GM12878 (cell line): Measurements from ENCODE around the gene ZNF644.

Experiments
- CEBPB ChIP-seq, 2 experiments: fragments of 150-350 bp in 1 of 2; IDR thresholded peaks; 2 replicates each; pipeline ENCODE4 v1.6.1; 2012 to 2014; ENCODE audit warnings: low read depth in 2 of 2, low read length in 2 of 2, borderline replicate concordance in 1 of 2, inconsistent platforms in 1 of 2
- CHD1 ChIP-seq: IDR thresholded peaks from 2 replicates; pipeline ENCODE4 v1.6.1; 2012; ENCODE audit warnings: low read depth, low read length, improper control_type of control experiment
- DPF2 ChIP-seq: fragments of 450-650 bp; IDR thresholded peaks from 2 replicates; pipeline ENCODE4 v1.6.1; 2017; ENCODE audit warnings: mild to moderate bottlenecking
- EP300 ChIP-seq, 2 experiments: fragments of 150-350 bp in 1 of 2; IDR thresholded peaks; 2 replicates each; pipeline ENCODE4 v1.6.1; 2011 to 2012; ENCODE audit warnings: low read depth in 2 of 2, low read length in 2 of 2, borderline replicate concordance in 1 of 2, improper control_type of control experiment in 1 of 2, inconsistent platforms in 1 of 2; ENCODE audit not compliant: control insufficient read depth in 1 of 2
- EZH2 ChIP-seq: IDR thresholded peaks from 2 replicates; pipeline ENCODE4 v1.6.1; 2012; ENCODE audit warnings: low read depth, mild to moderate bottlenecking, control low read depth, inconsistent platforms, low read length, borderline replicate concordance; ENCODE audit not compliant: control insufficient read depth
- FOXM1 ChIP-seq: IDR thresholded peaks from 2 replicates; pipeline ENCODE4 v1.6.1; 2012; ENCODE audit warnings: low read depth, mild to moderate bottlenecking, inconsistent platforms, low read length, moderate library complexity
- NRF1 ChIP-seq: conservative IDR thresholded peaks from 2 replicates; pipeline ENCODE4 v1.6.1; 2011; ENCODE audit warnings: mild to moderate bottlenecking, low read depth, low read length, improper control_type of control experiment
- POLR2A ChIP-seq: IDR thresholded peaks from 2 replicates; pipeline ENCODE4 v1.6.1; 2011; ENCODE audit warnings: low read depth, mild to moderate bottlenecking, low read length
- POLR2AphosphoS2 ChIP-seq: IDR thresholded peaks from 2 replicates; pipeline ENCODE4 v1.6.1; 2011; ENCODE audit warnings: low read depth, mild to moderate bottlenecking, low read length, improper control_type of control experiment, moderate library complexity
- POLR2AphosphoS5 ChIP-seq: IDR thresholded peaks from 2 replicates; pipeline ENCODE4 v1.6.1; 2011; ENCODE audit warnings: mild to moderate bottlenecking, low read length, inconsistent platforms
- RAD21 ChIP-seq: IDR thresholded peaks from 2 replicates; pipeline ENCODE4 v1.6.1; 2011; ENCODE audit warnings: mild to moderate bottlenecking, low read depth, low read length, moderate library complexity; ENCODE audit not compliant: insufficient read depth
- USF2 ChIP-seq: IDR thresholded peaks from 2 replicates; pipeline ENCODE4 v1.6.1; 2011; ENCODE audit warnings: low read depth, low read length, improper control_type of control experiment, borderline replicate concordance
- TF ChIP-seq, protein P1 (sequence below), 3 experiments: IDR thresholded peaks in 2 of 3; conservative IDR thresholded peaks in 1 of 3; 2 replicates each; pipeline ENCODE4 v1.5.1; 2011; ENCODE audit warnings: low read depth in 3 of 3, low read length in 3 of 3, mild to moderate bottlenecking in 3 of 3, control low read depth in 2 of 3, moderate library complexity in 2 of 3, inconsistent platforms in 1 of 3, mixed read lengths in 1 of 3; ENCODE audit not compliant: control insufficient read depth in 2 of 3, insufficient read depth in 1 of 3; ENCODE audit errors: extremely low read depth in 1 of 3
- TF ChIP-seq, protein P2 (sequence below): fragments of 450-650 bp; IDR thresholded peaks from 2 replicates; pipeline ENCODE4 v1.6.1; 2014; ENCODE audit warnings: mild to moderate bottlenecking

- TF ChIP-seq USF2, result no peak
- TF ChIP-seq POLR2AphosphoS5, result no peak
- no peak for TF ChIP-seq EZH2
- TF ChIP-seq, protein P1, sequence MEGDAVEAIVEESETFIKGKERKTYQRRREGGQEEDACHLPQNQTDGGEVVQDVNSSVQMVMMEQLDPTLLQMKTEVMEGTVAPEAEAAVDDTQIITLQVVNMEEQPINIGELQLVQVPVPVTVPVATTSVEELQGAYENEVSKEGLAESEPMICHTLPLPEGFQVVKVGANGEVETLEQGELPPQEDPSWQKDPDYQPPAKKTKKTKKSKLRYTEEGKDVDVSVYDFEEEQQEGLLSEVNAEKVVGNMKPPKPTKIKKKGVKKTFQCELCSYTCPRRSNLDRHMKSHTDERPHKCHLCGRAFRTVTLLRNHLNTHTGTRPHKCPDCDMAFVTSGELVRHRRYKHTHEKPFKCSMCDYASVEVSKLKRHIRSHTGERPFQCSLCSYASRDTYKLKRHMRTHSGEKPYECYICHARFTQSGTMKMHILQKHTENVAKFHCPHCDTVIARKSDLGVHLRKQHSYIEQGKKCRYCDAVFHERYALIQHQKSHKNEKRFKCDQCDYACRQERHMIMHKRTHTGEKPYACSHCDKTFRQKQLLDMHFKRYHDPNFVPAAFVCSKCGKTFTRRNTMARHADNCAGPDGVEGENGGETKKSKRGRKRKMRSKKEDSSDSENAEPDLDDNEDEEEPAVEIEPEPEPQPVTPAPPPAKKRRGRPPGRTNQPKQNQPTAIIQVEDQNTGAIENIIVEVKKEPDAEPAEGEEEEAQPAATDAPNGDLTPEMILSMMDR (IDR thresholded peaks at IDR 0.05 in 2 of 3, conservative IDR thresholded peaks at IDR 0.05 in 1 of 3; ENCODE audit: control insufficient read depth in 2 of 3, extremely low read depth in 1 of 3, insufficient read depth in 1 of 3, low read depth in 3 of 3, low read length in 3 of 3), result no peak
- TF ChIP-seq EP300 (IDR thresholded peaks at IDR 0.05; ENCODE audit: borderline replicate concordance in 1 of 2, control insufficient read depth in 1 of 2, low read depth in 2 of 2, low read length in 2 of 2), result no peak
- TF ChIP-seq CHD1, result no peak
- no peak for TF ChIP-seq RAD21
- TF ChIP-seq CEBPB (IDR thresholded peaks at IDR 0.05; ENCODE audit: borderline replicate concordance in 1 of 2, low read depth in 2 of 2, low read length in 2 of 2), result no peak
- TF ChIP-seq NRF1, result no peak
- no peak for TF ChIP-seq DPF2
- no peak for TF ChIP-seq POLR2A
- TF ChIP-seq POLR2AphosphoS2, result no peak
- TF ChIP-seq, protein P2, sequence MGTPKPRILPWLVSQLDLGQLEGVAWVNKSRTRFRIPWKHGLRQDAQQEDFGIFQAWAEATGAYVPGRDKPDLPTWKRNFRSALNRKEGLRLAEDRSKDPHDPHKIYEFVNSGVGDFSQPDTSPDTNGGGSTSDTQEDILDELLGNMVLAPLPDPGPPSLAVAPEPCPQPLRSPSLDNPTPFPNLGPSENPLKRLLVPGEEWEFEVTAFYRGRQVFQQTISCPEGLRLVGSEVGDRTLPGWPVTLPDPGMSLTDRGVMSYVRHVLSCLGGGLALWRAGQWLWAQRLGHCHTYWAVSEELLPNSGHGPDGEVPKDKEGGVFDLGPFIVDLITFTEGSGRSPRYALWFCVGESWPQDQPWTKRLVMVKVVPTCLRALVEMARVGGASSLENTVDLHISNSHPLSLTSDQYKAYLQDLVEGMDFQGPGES, result no peak
- no peak for TF ChIP-seq FOXM1
These were observed 1.3 kb downstream of the ZNF644 start for GRCh38 chr1:91020486-91020885.
